Measurements from ENCODE around the gene TEX14.

DNA sequence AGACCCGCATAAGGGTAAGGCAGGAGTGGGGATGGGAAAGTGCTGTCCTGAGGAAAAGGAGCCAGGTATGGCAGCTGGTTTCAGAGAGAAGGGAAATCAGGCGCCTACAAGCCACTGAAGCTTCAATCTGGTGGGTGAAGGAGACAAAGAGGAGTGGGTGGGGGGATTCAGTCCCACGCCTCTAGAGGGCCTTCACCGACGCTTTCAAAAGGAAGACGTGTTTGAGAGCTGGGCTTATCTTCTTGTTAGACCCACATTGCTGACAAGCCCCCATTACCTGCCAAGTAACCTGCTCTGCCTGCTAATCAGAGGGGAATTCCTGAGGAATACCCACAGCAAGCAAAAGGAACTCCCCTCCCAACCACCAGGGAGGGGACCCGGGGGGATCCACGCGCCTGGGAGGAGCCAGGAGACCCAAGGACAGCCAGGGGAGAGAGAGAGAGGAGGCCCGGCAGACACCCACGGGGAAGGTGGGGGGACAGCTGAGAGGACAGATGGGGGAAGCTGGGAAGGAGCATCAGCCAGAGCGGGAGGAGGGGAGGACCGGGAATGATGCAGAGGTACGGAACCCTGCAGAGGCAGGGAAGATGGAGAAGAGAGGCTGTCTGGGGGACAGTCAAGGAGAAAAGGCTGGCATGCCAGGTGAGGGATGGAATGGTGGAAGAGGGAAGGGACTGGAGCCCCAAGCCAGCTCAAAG lies 178.4 kb downstream of the TEX14 start:
- TF ChIP-seq CTCF (IDR thresholded peaks at IDR 0.05) = no peak
- TF ChIP-seq POLR2AphosphoS5 (IDR thresholded peaks at IDR 0.05) = no peak
- TF ChIP-seq POLR2A (IDR thresholded peaks at IDR 0.05) = no peak

All from breast epithelium (tissue), 3 donors.